ENCODE data around the gene KCNC1.

DNA sequence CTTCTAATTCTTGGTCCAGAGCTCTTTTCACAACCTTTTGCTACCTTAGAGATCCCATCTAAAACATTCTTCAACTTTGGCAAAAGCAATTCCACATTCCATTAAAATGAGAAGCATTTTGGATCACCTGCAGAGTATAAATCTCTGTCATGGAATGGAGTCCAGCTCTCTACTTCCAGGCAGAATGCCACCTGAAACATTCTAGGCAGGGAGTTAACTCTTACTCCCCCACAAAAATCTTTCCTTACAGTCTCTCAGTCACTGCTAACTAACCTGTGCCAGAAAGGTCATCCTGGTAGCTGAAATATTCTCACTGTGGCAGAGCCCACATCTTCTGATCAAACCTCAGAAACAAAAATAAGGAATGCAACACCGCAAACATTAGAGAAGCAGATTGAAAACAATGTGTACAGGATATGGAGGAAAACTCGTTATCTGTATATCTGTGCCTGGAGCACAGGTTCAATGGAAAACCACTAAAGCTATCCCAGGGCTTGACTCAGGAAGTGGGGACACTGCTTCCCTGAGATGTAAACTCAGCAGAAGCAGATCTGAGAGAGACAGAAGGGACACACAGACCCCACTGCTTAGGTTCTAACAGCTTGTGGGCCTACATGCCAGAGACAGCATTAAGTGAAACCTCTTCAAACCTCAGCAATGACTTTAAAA lies 78.9 kb downstream of the KCNC1 start:
- TF ChIP-seq, protein P1, sequence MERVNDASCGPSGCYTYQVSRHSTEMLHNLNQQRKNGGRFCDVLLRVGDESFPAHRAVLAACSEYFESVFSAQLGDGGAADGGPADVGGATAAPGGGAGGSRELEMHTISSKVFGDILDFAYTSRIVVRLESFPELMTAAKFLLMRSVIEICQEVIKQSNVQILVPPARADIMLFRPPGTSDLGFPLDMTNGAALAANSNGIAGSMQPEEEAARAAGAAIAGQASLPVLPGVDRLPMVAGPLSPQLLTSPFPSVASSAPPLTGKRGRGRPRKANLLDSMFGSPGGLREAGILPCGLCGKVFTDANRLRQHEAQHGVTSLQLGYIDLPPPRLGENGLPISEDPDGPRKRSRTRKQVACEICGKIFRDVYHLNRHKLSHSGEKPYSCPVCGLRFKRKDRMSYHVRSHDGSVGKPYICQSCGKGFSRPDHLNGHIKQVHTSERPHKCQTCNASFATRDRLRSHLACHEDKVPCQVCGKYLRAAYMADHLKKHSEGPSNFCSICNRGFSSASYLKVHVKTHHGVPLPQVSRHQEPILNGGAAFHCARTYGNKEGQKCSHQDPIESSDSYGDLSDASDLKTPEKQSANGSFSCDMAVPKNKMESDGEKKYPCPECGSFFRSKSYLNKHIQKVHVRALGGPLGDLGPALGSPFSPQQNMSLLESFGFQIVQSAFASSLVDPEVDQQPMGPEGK (CRISPR knock-in tag; IDR thresholded peaks at IDR 0.05; ENCODE audit: borderline replicate concordance) = no peak
- TF ChIP-seq, protein P2, sequence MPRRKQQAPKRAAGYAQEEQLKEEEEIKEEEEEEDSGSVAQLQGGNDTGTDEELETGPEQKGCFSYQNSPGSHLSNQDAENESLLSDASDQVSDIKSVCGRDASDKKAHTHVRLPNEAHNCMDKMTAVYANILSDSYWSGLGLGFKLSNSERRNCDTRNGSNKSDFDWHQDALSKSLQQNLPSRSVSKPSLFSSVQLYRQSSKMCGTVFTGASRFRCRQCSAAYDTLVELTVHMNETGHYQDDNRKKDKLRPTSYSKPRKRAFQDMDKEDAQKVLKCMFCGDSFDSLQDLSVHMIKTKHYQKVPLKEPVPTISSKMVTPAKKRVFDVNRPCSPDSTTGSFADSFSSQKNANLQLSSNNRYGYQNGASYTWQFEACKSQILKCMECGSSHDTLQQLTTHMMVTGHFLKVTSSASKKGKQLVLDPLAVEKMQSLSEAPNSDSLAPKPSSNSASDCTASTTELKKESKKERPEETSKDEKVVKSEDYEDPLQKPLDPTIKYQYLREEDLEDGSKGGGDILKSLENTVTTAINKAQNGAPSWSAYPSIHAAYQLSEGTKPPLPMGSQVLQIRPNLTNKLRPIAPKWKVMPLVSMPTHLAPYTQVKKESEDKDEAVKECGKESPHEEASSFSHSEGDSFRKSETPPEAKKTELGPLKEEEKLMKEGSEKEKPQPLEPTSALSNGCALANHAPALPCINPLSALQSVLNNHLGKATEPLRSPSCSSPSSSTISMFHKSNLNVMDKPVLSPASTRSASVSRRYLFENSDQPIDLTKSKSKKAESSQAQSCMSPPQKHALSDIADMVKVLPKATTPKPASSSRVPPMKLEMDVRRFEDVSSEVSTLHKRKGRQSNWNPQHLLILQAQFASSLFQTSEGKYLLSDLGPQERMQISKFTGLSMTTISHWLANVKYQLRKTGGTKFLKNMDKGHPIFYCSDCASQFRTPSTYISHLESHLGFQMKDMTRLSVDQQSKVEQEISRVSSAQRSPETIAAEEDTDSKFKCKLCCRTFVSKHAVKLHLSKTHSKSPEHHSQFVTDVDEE (CRISPR knock-in tag; IDR thresholded peaks at IDR 0.05) = no peak
- TF ChIP-seq ZNF70 (CRISPR knock-in tag; IDR thresholded peaks at IDR 0.05) = no peak
- TF ChIP-seq, protein P3, sequence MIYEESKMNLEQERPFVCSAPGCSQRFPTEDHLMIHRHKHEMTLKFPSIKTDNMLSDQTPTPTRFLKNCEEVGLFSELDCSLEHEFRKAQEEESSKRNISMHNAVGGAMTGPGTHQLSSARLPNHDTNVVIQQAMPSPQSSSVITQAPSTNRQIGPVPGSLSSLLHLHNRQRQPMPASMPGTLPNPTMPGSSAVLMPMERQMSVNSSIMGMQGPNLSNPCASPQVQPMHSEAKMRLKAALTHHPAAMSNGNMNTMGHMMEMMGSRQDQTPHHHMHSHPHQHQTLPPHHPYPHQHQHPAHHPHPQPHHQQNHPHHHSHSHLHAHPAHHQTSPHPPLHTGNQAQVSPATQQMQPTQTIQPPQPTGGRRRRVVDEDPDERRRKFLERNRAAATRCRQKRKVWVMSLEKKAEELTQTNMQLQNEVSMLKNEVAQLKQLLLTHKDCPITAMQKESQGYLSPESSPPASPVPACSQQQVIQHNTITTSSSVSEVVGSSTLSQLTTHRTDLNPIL (CRISPR knock-in tag; IDR thresholded peaks at IDR 0.05; ENCODE audit: low read depth) = peak; percentile 82; the same call in 1 of the 2 replicates
- no peak for TF ChIP-seq OSR1 (CRISPR knock-in tag; IDR thresholded peaks at IDR 0.05)
- no peak for TF ChIP-seq RARB (CRISPR knock-in tag; IDR thresholded peaks at IDR 0.05)
- TF ChIP-seq BACH2 (CRISPR knock-in tag; IDR thresholded peaks at IDR 0.05; ENCODE audit: borderline replicate concordance) = no peak
